ENCODE measurements around the gene TTPAL. TPM values are rescaled to one million over a fixed set of nuclear protein-coding genes. Genes with fewer than 3 reads are reported as not detected.

Gene TTPAL
- total RNA-seq, 1 experiment from 2014 or later, result 23.4 TPM

DNA sequence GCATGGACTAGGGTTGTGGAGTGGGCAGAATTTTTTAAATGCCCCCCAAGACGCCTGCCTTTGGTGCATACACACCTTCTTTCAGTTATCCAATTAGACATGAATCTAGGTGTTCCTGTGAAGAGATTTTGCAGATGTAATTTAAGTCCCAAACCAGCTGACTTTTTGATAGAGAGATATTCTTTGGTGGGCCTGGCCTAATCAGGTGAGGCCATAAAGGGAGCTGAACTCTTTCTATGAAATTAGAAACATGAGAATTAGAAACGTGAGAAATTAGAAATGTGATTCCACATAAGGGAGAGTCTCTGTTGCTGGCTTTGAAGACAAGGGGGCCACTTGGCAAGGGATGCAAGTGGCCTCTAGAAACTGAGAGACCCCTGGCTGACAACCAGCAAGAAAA is 36.4 kb upstream of the TTPAL start:
- no peak for DNase-seq (ENCODE audit: low read depth)

DNA sequence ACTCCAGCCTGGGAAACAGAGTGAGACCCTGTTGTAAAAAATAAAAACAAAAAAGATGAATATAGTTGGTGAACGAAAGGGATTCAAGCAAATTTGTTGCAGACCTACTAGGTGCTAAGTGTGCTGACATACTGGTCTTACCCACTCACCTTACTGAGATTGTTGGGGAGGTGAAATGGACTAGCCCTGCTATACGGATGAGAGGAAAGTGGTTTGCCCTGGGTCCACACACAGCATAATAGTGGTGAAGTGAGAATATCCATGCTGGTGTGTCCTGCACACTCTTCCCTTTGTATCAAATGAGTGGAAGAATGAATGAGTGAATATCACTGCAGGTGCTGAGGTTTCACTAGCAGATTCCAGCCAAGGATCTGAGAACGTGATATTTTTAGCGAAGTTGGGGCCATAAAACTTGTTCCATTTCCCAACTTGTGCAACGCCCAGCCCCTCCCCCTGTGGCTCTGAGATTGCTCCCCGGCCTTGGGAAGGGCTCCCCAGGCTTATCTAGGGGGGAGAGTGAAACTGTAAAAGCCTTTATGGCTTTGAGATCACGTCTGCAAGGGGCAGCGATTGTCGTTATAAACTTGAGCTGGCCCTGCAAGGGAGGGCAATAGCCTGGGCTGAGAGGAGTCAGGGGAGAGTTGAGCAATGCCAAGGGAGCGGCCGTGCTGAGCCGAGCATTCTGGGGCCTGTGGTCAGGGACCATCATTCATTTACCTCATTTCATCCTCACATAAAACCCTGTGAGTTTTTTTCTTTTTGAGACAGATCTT is 33.2 kb upstream of the TTPAL start:
- DNase-seq (ENCODE audit: low read depth), result no peak

DNA sequence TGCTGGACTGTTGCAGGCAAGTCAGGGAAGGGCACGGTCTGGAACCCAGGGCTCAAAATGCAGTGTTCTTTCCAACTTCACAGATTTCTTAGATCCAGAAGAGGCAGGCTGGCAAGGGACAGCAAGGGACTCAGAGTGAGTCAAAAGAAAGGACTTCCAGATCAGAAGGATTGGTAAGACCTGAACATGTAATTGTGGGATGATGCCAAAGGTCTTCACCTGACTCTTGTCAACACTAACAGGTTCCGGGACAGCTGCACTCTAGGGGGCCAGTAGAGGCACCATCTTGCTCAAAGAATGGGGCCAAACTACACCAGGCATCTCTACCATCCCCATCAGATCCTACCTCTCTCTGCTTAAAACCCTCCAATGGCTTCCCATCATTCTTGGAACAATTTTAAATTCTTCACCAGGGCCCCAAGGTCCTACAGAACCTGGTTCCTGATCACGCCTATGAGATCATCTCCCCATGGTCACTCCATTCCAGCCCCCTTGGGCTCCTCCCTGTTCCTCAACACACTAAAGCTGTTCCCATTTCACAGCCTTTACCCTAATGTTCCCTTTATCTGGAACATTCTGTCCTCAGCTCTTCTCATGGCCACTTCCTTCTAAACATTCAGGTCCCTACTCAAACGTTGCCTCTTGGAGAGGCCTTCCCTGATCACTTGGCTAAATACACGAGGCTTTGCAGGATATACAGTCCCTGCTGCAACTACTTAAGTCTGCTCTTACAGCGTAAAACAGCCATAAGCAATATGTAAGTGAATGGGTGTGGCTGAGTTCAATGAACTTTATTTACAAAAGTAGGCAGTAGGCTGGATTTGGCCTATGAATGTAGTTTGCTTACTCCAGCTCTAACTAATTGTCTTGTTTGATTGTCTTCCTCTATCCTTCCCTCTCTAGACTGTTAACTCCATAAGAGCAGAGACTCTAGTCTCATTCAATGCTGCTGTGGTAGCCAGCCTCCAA is 29.6 kb upstream of the TTPAL start:
- DNase-seq (ENCODE audit: low read depth), result no peak

GRCh38 chr20:44447827-44448419 is 27.8 kb upstream of the TTPAL start:
- no peak for DNase-seq (ENCODE audit: low read depth)

DNA sequence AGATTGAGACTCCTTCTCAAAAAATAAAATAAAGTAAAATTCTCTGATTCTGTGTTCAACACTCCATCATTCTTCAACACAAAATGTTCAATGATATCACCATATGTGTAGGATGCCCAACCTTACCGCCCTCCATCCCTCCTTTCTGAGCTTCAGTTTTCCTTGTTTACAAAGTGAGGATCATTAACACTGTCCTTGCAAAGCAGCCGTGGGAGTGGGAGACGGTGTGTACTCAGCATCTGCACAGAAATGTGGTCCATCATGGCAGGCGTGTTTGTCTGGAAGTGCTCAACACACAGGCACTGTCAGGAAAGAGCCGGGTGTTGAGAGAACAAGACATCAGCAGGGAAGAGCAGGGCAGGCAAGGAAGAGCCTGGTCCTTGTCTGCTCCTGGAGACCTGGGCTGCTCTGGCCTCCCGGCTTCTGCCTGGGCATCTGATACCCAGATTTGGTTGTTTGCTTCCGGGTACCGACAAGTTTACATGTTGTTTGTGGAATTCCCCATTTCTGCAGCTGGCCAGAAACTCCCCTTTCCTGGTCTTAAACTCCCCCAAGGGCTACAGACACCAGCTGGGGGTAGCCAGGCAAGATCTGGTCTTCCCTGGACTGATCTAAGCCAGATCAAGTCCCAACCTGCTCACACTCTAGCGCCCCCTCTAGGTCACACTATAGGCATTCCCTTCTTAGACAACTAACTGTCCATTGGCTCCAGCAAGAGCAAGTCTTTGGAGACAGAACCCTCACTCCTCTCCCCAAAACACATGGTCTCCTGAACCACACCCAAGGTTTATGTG is 26.7 kb upstream of the TTPAL start:
- peak; percentile 36 for DNase-seq (ENCODE audit: low read depth)

DNA sequence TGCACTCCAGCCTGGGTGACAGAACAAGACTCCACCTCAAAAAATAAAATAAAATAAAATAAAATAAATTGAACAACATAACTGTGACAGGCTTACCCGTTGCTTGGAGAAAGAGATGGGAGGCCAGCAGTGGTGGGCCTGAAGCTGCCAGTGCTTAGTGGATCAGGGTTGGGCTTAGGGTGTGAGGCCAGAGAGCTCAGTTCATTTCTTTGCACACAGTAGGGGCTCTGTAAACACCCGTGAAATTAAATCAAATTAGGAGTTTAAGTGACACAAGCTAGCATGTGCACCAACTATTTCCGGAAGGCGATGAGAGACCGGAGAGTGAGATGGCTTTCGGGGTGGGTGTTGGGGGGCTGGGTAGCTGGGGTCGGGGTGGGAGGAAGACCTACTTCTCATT is 25.8 kb upstream of the TTPAL start:
- DNase-seq (ENCODE audit: low read depth), result no peak

GRCh38 chr20:44450281-44450889 is 25.3 kb upstream of the TTPAL start:
- DNase-seq (ENCODE audit: low read depth), result no peak

DNA sequence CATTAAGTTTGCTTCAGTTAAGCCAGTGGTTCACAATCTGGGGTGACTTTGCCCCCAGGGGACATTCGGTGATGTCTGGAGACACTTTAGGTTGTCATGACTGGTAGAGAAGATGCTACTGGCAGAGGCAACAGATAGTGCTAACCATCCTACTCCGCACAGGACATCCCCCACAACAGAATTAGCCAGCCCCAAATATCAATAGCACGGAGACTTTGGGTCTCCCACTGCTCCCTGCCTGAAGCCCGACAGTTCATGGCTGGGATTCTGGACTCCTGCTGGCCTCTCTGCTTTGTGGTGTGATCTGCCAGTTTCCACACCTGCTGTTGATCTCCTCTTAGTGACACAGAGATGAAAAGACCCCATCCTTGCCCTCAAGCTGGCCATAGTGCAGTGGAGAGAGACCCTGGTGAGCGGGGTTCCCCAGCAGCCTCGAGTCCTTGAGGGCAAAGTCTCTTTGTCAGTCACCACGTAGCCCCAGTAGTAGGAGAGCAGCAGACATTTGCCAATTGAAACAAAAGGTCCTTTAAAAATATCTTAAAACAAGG is 24.7 kb upstream of the TTPAL start:
- no peak for DNase-seq (ENCODE audit: low read depth)

DNA sequence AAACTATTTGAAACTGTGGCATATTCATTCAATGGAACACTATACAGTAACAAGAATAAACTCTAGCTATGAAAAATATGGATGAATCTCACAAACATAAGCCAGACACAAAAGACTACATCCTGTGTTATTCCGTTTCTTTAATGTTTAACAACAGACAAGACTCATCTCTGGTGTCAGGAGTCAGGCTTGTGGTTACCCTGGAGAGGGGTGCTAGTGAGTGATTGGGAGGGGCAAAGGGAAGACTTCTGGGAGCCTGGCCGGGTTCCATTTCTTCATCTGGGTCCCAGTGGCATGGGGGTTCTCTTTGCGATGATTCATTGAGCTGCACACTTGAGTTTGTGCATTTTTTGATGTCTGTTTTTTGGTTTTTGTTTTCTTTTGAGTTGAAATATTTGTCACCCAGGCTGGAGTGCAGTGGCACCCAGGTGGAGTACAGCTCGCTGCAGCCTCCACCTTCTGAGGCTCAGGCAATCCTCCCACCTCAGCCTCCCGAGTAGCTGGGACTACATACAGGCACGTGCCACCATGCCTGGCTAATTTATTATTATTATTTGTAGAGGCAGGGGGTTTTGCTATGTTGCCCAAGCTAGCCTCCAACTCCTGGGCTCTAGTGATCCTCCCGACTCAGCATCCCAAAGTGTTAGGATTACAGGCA is 21.2 kb upstream of the TTPAL start:
- DNase-seq (ENCODE audit: low read depth), result peak; percentile 37

DNA sequence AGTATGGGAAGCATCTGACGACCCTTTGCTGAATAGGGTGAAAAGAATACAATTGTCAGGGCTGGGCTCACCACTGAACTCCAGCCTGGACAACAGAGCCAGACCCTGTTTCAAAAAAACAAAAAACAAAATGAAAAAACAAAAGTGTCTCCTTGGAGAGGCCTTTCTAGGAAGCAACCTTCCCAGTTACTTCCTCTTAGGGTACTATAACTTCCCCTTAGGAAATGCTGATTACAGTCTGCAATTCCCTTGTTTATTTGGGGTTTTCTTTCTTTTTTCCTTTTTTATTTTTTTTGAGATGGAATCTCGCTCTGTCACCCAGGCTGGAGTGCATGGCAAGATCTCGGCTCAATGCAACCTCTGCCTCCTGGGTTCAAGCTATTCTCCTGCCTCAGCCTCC is 20.5 kb upstream of the TTPAL start:
- no peak for DNase-seq (ENCODE audit: low read depth)

DNA sequence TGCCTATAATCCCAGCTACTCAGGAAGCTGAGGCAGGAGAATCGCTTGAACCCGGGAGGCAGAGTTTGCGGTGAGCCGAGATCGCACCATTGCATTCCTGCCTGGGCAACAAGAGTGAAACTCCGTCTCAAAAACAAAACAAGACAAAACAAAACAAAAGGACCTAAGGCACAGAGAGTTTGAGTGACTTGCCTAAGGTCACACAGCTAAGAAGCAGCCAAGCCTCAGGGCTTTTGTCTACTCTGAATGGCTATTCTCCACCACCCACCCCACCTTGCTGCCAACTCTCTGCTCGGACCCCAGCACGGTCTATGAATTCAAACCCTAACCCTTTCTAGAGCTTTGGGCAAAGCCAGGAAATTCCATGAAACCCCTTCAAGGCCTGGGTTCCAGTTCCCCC is 19.1 kb upstream of the TTPAL start:
- DNase-seq (ENCODE audit: low read depth), result no peak

GRCh38 chr20:44457016-44457415 is 18.7 kb upstream of the TTPAL start:
- no peak for DNase-seq (ENCODE audit: low read depth)

DNA sequence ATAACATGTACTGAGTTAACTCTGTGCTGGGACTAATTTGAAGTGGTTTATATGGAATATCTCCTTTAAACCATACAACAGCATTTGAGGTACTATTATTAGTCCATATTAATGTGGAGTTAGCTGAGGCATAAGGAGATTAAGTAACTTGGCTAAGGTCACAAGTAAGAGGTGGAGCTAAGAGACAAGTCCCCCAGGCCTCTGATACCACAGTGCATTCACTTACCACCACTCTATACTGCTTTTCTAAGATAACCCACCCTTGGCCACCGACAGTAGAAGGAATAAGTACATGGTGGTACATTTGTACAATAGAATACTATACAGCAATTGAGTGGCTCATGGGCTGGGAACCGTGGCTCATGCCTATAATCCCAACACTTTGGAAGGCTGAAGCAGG is 16.4 kb upstream of the TTPAL start:
- DNase-seq (ENCODE audit: low read depth), result no peak

DNA sequence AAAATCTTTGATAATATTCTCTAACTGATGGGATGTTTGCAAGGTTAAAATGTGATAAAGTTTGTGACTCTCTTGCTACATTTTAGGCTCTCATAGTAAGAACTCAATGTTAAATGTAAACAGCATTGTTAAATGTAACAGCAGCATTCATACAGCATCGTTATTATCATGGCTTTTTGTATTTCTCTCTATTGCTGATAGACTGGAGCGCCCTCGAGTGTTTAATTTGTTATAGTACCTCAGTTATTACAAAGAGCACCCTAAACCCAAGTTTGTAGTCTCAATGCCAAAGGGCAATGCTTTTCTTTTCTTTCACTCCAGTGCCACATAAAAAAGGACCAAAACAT is 14.9 kb upstream of the TTPAL start:
- DNase-seq (ENCODE audit: low read depth), result peak; percentile 64

GRCh38 chr20:44461142-44461802 is 14.4 kb upstream of the TTPAL start:
- no peak for DNase-seq (ENCODE audit: low read depth)

GRCh38 chr20:44461803-44462174 is 13.9 kb upstream of the TTPAL start:
- no peak for DNase-seq (ENCODE audit: low read depth)

DNA sequence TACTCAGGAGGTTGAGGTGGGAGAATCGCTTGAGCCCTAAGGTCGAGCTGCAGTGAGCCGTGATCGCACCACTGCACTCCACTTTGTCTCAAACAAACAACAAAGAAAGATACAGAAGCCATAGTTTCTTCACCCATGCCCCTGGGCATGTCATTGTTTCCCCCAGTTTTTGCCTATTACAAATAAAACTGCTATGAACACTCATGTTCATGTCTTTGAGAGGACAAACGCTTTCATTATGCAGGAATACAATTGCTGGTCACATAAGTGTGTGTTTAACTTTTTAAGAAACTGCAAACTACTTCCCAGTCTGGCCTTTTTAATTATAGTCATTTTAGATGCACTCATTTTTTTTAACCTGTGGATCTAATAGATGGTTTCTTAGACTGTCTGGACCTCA is 12.2 kb upstream of the TTPAL start:
- DNase-seq (ENCODE audit: low read depth), result no peak

- peak; percentile 52 for DNase-seq (ENCODE audit: low read depth)
Measured at GRCh38 chr20:44464514-44464913, 11.2 kb upstream of the TTPAL start.

DNA sequence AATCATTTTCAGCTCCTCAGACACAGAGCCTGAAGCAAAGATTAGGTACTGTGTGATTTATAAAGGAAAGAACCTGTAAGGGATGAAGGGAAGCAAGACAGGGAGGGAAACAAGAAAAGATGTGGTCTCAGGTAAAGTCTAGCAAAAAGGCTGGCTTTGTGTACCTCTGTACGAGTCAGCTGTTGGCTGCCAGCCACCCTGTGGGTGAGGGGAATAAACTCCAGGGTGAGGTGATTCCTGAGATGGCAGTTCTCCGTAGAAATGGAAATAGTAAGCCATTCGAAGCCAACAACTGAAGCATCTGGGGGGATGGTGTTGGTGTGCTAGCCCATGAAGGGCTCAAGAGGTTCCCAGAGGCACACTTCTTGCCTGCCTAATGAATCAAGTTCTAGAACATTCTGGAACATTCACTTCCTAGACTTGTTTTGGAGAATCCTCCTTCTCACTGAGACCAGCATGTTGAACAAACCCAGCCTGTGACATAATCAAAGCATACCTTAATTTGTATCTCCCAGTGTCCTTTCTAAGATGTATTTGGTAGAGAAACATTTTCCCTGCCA is 10.6 kb upstream of the TTPAL start:
- no peak for DNase-seq (ENCODE audit: low read depth)
